ENCODE measurements around the gene PIP4K2A.

DNA sequence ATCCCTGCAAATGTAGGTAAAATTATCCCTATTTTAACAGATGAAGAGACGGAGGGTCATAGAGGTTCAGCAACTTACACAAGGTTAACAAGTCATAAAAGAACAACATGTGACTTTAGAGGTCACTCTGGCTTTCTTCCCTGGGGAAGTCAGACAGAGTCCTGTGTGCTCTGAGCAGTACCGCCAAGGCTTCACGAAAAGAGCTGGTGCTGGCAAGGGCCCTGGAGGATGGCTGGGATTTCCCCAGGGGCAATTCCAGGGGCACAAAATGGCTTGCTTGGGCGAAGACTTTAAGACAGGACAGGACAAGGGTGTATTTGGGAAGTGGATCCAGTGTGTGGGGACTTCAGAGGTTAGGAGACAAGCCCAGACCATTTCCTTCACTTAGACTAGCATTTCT is 144.1 kb downstream of the PIP4K2A start:
- TF ChIP-seq, protein P1, sequence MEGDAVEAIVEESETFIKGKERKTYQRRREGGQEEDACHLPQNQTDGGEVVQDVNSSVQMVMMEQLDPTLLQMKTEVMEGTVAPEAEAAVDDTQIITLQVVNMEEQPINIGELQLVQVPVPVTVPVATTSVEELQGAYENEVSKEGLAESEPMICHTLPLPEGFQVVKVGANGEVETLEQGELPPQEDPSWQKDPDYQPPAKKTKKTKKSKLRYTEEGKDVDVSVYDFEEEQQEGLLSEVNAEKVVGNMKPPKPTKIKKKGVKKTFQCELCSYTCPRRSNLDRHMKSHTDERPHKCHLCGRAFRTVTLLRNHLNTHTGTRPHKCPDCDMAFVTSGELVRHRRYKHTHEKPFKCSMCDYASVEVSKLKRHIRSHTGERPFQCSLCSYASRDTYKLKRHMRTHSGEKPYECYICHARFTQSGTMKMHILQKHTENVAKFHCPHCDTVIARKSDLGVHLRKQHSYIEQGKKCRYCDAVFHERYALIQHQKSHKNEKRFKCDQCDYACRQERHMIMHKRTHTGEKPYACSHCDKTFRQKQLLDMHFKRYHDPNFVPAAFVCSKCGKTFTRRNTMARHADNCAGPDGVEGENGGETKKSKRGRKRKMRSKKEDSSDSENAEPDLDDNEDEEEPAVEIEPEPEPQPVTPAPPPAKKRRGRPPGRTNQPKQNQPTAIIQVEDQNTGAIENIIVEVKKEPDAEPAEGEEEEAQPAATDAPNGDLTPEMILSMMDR (IDR thresholded peaks at IDR 0.05) = no peak
- TF ChIP-seq ZFX (IDR thresholded peaks at IDR 0.05; ENCODE audit: borderline replicate concordance) = no peak

Measured in 22Rv1 (cell line).